Thyroid gland (tissue), 4 donors: ENCODE results near the gene MTF2. TPM values are rescaled to one million over a fixed set of nuclear protein-coding genes. Genes with fewer than 3 reads are reported as not detected.

ENCODE experiments used
- DNase-seq, 2 donors: peaks; one replicate each; pipeline ENCODE4 v3.0.0-alpha.2; 2019
- H3K27ac ChIP-seq, 3 donors: fragments of 200-600 bp; sonication (generic); 1 replicate in 2 of 3; 2 replicates in 1 of 3; pipeline ENCODE4 v1.5.1; 2016 to 2019; ENCODE audit warnings: mild to moderate bottlenecking in 1 of 3, moderate library complexity in 1 of 3
- H3K27me3 ChIP-seq: fragments of 200-600 bp; sonication (generic); one replicate; pipeline ENCODE4 v1.5.1; 2019
- H3K36me3 ChIP-seq, 2 donors: fragments of 200-600 bp; sonication (generic); one replicate each; pipeline ENCODE4 v1.5.1; 2016 to 2019
- H3K4me1 ChIP-seq, 2 donors: fragments of 200-600 bp; sonication (generic); one replicate each; pipeline ENCODE4 v1.5.1; 2017 to 2019
- H3K4me3 ChIP-seq, 3 donors: fragments of 200-600 bp; sonication (generic); replicated peaks in 1 of 3; 1 replicate in 2 of 3; 2 replicates in 1 of 3; pipeline ENCODE4 v1.5.1; 2016; ENCODE audit warnings: mild to moderate bottlenecking in 1 of 3
- H3K9me3 ChIP-seq: fragments of 200-600 bp; sonication (generic); one replicate; pipeline ENCODE4 v1.5.1; 2017
- CTCF ChIP-seq, 6 experiments: fragments of 200-600 bp in 3 of 6; fragments of 450-650 bp in 3 of 6; sonication (generic) in 3 of 6; IDR thresholded peaks; one replicate each; pipeline ENCODE4 v1.5.1; 2016 to 2019; ENCODE audit warnings: antibody characterized with exemption in 6 of 6, mild to moderate bottlenecking in 2 of 6, inconsistent platforms in 1 of 6, moderate library complexity in 1 of 6
- POLR2A ChIP-seq, 2 donors: fragments of 450-650 bp; IDR thresholded peaks; one replicate each; pipeline ENCODE4 v1.6.1; 2017; ENCODE audit warnings: antibody characterized with exemption in 2 of 2, mild to moderate bottlenecking in 2 of 2, moderate library complexity in 1 of 2
- WGBS, 2 donors: methylation state at CpG; one replicate each; pipeline ENCODE4 v1.1.5; 2017; 5-methylcytosine and 5-hydroxymethylcytosine counted together
- intact Hi-C: fragments of 100-400 bp; cut with DNase I; formaldehyde crosslinking; loops from one replicate; pipeline ENCODE4 v1.15.1; 2023
- total RNA-seq, 4 donors: library from RNA; depleted of rRNA; stranded (reverse); fragments of >200 nt; gene quantifications; one replicate each; pipeline ENCODE4 v1.2.3, GENCODE V29; 2016

MTF2 gene
- total RNA-seq, 4 donors from 2014 or later = 29.2 to 59.8 (median 35.0) TPM

GRCh38 chr1:93120614-93121013 lies 41.5 kb downstream of the MTF2 start:
- Histone ChIP-seq H3K27ac (no peak overlapping the region), H3K9me3 (no peaks in the 10 kb centered on the region), H3K36me3 (peaks cover 8 to 18% of the 10 kb centered on the region in 2 donors), H3K4me1 (no peaks in the 10 kb centered on the region), H3K4me3 (no peak overlapping the region), H3K27me3 (no peaks in the 10 kb centered on the region)
- intact Hi-C loops = no loop called here
- DNase-seq = no peak
- TF ChIP-seq POLR2A (IDR thresholded peaks at IDR 0.05) = no peak
- TF ChIP-seq CTCF (IDR thresholded peaks at IDR 0.05) = no peak

GRCh38 chr1:93123201-93123783 lies 44.2 kb downstream of the MTF2 start:
- DNase-seq = no peak
- WGBS, 2 donors = 97 to 99% methylated on average over 4 of the region's 4 CpGs

GRCh38 chr1:93124556-93125355 lies 45.7 kb downstream of the MTF2 start:
- Histone ChIP-seq H3K36me3 (peaks cover 0 to 5% of the 10 kb centered on the region in 2 donors), H3K27ac (no peak overlapping the region), H3K4me1 (no peaks in the 10 kb centered on the region), H3K27me3 (no peaks in the 10 kb centered on the region), H3K9me3 (no peaks in the 10 kb centered on the region), H3K4me3 (no peak overlapping the region)
- intact Hi-C loops = no loop called here
- DNase-seq = no peak
- TF ChIP-seq POLR2A (IDR thresholded peaks at IDR 0.05) (no peak), CTCF (IDR thresholded peaks at IDR 0.05) (no peak)
- WGBS, 2 donors = 73 to 85% methylated on average over 4 of the region's 4 CpGs

More at GRCh38 chr1:93123201-93123783, 44.2 kb downstream of the MTF2 start:
- intact Hi-C loops = no loop called here
- Histone ChIP-seq H3K4me1 (no peaks in the 10 kb centered on the region), H3K27me3 (no peaks in the 10 kb centered on the region), H3K27ac (no peak overlapping the region), H3K4me3 (no peak overlapping the region), H3K36me3 (peaks cover 5 to 9% of the 10 kb centered on the region in 2 donors), H3K9me3 (no peaks in the 10 kb centered on the region)
- no peak for TF ChIP-seq POLR2A (IDR thresholded peaks at IDR 0.05)
- no peak for TF ChIP-seq CTCF (IDR thresholded peaks at IDR 0.05)

- intact Hi-C loops = no loop called here
- Histone ChIP-seq H3K4me3 (no peak overlapping the region), H3K27ac (no peak overlapping the region), H3K36me3 (no peaks in the 10 kb centered on the region), H3K27me3 (no peaks in the 10 kb centered on the region), H3K4me1 (no peaks in the 10 kb centered on the region), H3K9me3 (no peaks in the 10 kb centered on the region)
- TF ChIP-seq CTCF (IDR thresholded peaks at IDR 0.05) (no peak), POLR2A (IDR thresholded peaks at IDR 0.05) (no peak)
- DNase-seq = no peak
Observed at GRCh38 chr1:93129507-93130099, 50.5 kb downstream of the MTF2 start.

GRCh38 chr1:93132638-93133037 lies 53.6 kb downstream of the MTF2 start:
- no peaks in the 10 kb centered on the region for H3K9me3 ChIP-seq
- H3K4me1 ChIP-seq = no peaks in the 10 kb centered on the region
- H3K27ac ChIP-seq = no peak overlapping the region
- no peak overlapping the region for H3K4me3 ChIP-seq
- TF ChIP-seq POLR2A (IDR thresholded peaks at IDR 0.05) = no peak
- no peak for TF ChIP-seq CTCF (IDR thresholded peaks at IDR 0.05)
- H3K36me3 ChIP-seq = peaks cover 4 to 17% of the 10 kb centered on the region in 2 donors
- no peak for DNase-seq
- intact Hi-C loops = no loop called here
- no peaks in the 10 kb centered on the region for H3K27me3 ChIP-seq
